ENCODE results near the gene MTHFSD. TPM values are rescaled to one million over a fixed set of nuclear protein-coding genes. Genes with fewer than 3 reads are reported as not detected.

MTHFSD gene
- total RNA-seq, 6 experiments from 2014 or later = 5.9 to 11.6 (median 9.0) TPM

- no peak for DNase-seq
- H3K4me3 ChIP-seq = no peak overlapping the region
- H3K4me1 ChIP-seq = no peaks in the 10 kb centered on the region
- H3K27ac ChIP-seq = no peak overlapping the region
- H3K9me3 ChIP-seq = no peaks in the 10 kb centered on the region
- TF ChIP-seq CTCF (IDR thresholded peaks at IDR 0.05) (no peak), POLR2A (IDR thresholded peaks at IDR 0.05) (no peak)
- H3K27me3 ChIP-seq = peaks cover 0 to 5% of the 10 kb centered on the region in 2 donors
- H3K36me3 ChIP-seq = no peaks in the 10 kb centered on the region
- ATAC-seq = no peak
- WGBS (ENCODE audit: insufficient coverage, low coverage, low lambda C conversion rate, missing lambda C conversion rate) = 35% methylated on average over 4 of the region's 4 CpGs
- intact Hi-C loops (cut with DNase I) = no loop called here
Measured at GRCh38 chr16:86581458-86581857, 26.4 kb upstream of the MTHFSD start.

- Histone ChIP-seq H3K27ac (no peak overlapping the region), H3K36me3 (no peaks in the 10 kb centered on the region), H3K4me1 (no peaks in the 10 kb centered on the region), H3K9me3 (no peaks in the 10 kb centered on the region), H3K27me3 (peaks cover 0 to 9% of the 10 kb centered on the region in 2 donors), H3K4me3 (no peak overlapping the region)
- intact Hi-C loops (cut with DNase I) = no loop called here
- WGBS (ENCODE audit: insufficient coverage, low coverage, low lambda C conversion rate, missing lambda C conversion rate) = 33% methylated on average over 4 of the region's 9 CpGs
- no peak for DNase-seq
- ATAC-seq = no peak
- TF ChIP-seq CTCF (IDR thresholded peaks at IDR 0.05) (no peak), POLR2A (IDR thresholded peaks at IDR 0.05) (no peak)
Measured at GRCh38 chr16:86580791-86581170, 25.7 kb upstream of the MTHFSD start.

- intact Hi-C loops (cut with DNase I) = no loop called here
- DNase-seq (no peak), ATAC-seq (no peak)
- 29% methylated on average over 8 of the region's 19 CpGs for WGBS (ENCODE audit: insufficient coverage, low coverage, low lambda C conversion rate, missing lambda C conversion rate)
- peaks cover 0 to 15% of the 10 kb centered on the region in 2 donors for H3K27me3 ChIP-seq
- no peak overlapping the region for H3K27ac ChIP-seq
- H3K36me3 ChIP-seq = no peaks in the 10 kb centered on the region
- H3K4me3 ChIP-seq = no peak overlapping the region
- no peaks in the 10 kb centered on the region for H3K9me3 ChIP-seq
- no peaks in the 10 kb centered on the region for H3K4me1 ChIP-seq
- no peak for TF ChIP-seq POLR2A (IDR thresholded peaks at IDR 0.05)
- TF ChIP-seq CTCF (IDR thresholded peaks at IDR 0.05) = no peak
Measured at GRCh38 chr16:86580063-86580790, 25.2 kb upstream of the MTHFSD start.

- H3K27ac ChIP-seq = peak overlapping the region in 1 of 3 donors; percentile 2
- peaks cover 0 to 15% of the 10 kb centered on the region in 2 donors for H3K27me3 ChIP-seq
- WGBS (ENCODE audit: insufficient coverage, low coverage, low lambda C conversion rate, missing lambda C conversion rate) = 18% methylated on average over 20 of the region's 69 CpGs
Measured at GRCh38 chr16:86579268-86580062, 24.4 kb upstream of the MTHFSD start.

More at GRCh38 chr16:86579268-86580062, 24.4 kb upstream of the MTHFSD start:
- TF ChIP-seq CTCF (IDR thresholded peaks at IDR 0.05) (no peak), POLR2A (IDR thresholded peaks at IDR 0.05) (no peak)
- ATAC-seq (no peak), DNase-seq (no peak)
- Histone ChIP-seq H3K9me3 (no peaks in the 10 kb centered on the region), H3K4me1 (no peaks in the 10 kb centered on the region), H3K4me3 (peak overlapping the region in 1 of 3 donors; percentile 4), H3K36me3 (no peaks in the 10 kb centered on the region)
- intact Hi-C loops (cut with DNase I) = loop anchor here in 1 of 2 donors (10.0 kb wide), 1 partner anchor 485 kb away; no protein-coding TSS in a partner anchor

Measured in right lobe of liver (tissue), 6 donors.